Measurements from ENCODE around the gene HIBADH. TPM values are rescaled to one million over a fixed set of nuclear protein-coding genes. Genes with fewer than 3 reads are reported as not detected.

HIBADH gene
- total RNA-seq, 1 donor from 2014 or later = 15.7 TPM

- DNase-seq (ENCODE audit: low read depth, low spot score) = no peak
- Mint-ChIP-seq H3K4me1 (peaks cover 38% of the 10 kb centered on the region), H3K27me3 (ENCODE audit: low read depth) (no peaks in the 10 kb centered on the region), H3K36me3 (ENCODE audit: low read depth) (no peaks in the 10 kb centered on the region), H3K4me3 (no peak overlapping the region), H3K27ac (ENCODE audit: unreplicated experiment) (no peak overlapping the region), H3K9me3 (no peaks in the 10 kb centered on the region)
- peak; percentile 67 for TF ChIP-seq CTCF (conservative IDR thresholded peaks at IDR 0.05)
These were observed 56.9 kb downstream of the HIBADH start for GRCh38 chr7:27605689-27606269.

- no peaks in the 10 kb centered on the region for H3K27me3 Mint-ChIP-seq (ENCODE audit: low read depth)
- H3K4me3 Mint-ChIP-seq = no peak overlapping the region
- no peak for DNase-seq (ENCODE audit: low read depth, low spot score)
- no peaks in the 10 kb centered on the region for H3K36me3 Mint-ChIP-seq (ENCODE audit: low read depth)
- H3K4me1 Mint-ChIP-seq = peaks cover 38% of the 10 kb centered on the region
- TF ChIP-seq CTCF (conservative IDR thresholded peaks at IDR 0.05) = no peak
- no peak overlapping the region for H3K27ac Mint-ChIP-seq (ENCODE audit: unreplicated experiment)
- H3K9me3 Mint-ChIP-seq = no peaks in the 10 kb centered on the region
These were observed 57.4 kb downstream of the HIBADH start for GRCh38 chr7:27605283-27605682.

DNA sequence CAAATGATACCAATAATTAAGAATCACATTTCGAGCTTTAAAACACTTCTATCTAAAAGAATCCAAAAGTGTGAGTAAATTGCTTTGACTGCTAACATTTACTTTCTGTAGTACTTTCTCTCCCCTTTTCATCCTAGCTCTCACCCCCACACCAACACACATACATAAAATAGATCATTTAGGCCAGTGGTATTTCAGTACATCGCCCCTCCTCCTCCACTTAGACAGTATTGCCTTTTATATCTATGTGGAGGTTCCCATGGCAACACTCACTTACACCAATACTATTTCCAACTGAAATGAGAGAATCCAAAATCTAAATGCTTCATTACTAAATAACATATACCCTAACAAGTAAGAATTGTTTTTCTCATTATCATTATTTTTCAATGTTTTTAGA, 58.9 kb downstream of the HIBADH start:
- H3K27ac Mint-ChIP-seq (ENCODE audit: unreplicated experiment) = peak overlapping the region; percentile 2
- peaks cover 5% of the 10 kb centered on the region for H3K36me3 Mint-ChIP-seq (ENCODE audit: low read depth)
- H3K27me3 Mint-ChIP-seq (ENCODE audit: low read depth) = no peaks in the 10 kb centered on the region
- TF ChIP-seq CTCF (conservative IDR thresholded peaks at IDR 0.05) = no peak
- no peaks in the 10 kb centered on the region for H3K9me3 Mint-ChIP-seq
- DNase-seq (ENCODE audit: low read depth, low spot score) = no peak
- peaks cover 38% of the 10 kb centered on the region for H3K4me1 Mint-ChIP-seq
- peak overlapping the region; percentile 33 for H3K4me3 Mint-ChIP-seq

DNA sequence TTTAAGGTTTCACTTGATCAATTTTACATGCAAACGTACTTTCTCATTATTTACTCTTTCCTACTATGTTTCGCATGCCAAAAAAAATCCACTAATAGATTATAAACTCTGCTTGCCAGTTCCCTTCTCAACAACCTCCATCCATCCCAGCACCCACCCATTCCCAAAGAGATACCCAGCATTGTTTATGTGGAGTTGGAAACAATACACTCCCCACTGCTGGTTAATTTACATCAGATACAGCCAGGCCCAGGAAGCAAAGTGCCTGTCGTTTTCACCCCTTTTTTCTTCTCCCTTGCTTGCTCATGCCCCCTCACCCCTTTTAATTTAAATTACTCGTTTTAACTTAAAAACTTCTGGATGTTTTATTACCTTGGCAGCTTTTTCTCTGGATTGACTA, 59.9 kb downstream of the HIBADH start:
- H3K27me3 Mint-ChIP-seq (ENCODE audit: low read depth) = no peaks in the 10 kb centered on the region
- peaks cover 3% of the 10 kb centered on the region for H3K9me3 Mint-ChIP-seq
- no peak overlapping the region for H3K27ac Mint-ChIP-seq (ENCODE audit: unreplicated experiment)
- peak overlapping the region; percentile 56 for H3K4me3 Mint-ChIP-seq
- TF ChIP-seq CTCF (conservative IDR thresholded peaks at IDR 0.05) = no peak
- H3K36me3 Mint-ChIP-seq (ENCODE audit: low read depth) = peaks cover 9% of the 10 kb centered on the region
- no peak for DNase-seq (ENCODE audit: low read depth, low spot score)
- peaks cover 38% of the 10 kb centered on the region for H3K4me1 Mint-ChIP-seq

- Mint-ChIP-seq H3K4me3 (no peak overlapping the region), H3K27me3 (ENCODE audit: low read depth) (no peaks in the 10 kb centered on the region), H3K9me3 (peaks cover 3% of the 10 kb centered on the region), H3K27ac (ENCODE audit: unreplicated experiment) (no peak overlapping the region), H3K4me1 (peaks cover 31% of the 10 kb centered on the region), H3K36me3 (ENCODE audit: low read depth) (peaks cover 9% of the 10 kb centered on the region)
- no peak for TF ChIP-seq CTCF (conservative IDR thresholded peaks at IDR 0.05)
- DNase-seq (ENCODE audit: low read depth, low spot score) = no peak
These were observed 61.5 kb downstream of the HIBADH start for GRCh38 chr7:27601217-27601616.

Data from neural crest cell (in vitro differentiated cells).